ENCODE results near the gene GABRD. TPM values are rescaled to one million over a fixed set of nuclear protein-coding genes. Genes with fewer than 3 reads are reported as not detected.

The GABRD gene
- total RNA-seq, 1 donor from 2014 or later, result not detected

DNA sequence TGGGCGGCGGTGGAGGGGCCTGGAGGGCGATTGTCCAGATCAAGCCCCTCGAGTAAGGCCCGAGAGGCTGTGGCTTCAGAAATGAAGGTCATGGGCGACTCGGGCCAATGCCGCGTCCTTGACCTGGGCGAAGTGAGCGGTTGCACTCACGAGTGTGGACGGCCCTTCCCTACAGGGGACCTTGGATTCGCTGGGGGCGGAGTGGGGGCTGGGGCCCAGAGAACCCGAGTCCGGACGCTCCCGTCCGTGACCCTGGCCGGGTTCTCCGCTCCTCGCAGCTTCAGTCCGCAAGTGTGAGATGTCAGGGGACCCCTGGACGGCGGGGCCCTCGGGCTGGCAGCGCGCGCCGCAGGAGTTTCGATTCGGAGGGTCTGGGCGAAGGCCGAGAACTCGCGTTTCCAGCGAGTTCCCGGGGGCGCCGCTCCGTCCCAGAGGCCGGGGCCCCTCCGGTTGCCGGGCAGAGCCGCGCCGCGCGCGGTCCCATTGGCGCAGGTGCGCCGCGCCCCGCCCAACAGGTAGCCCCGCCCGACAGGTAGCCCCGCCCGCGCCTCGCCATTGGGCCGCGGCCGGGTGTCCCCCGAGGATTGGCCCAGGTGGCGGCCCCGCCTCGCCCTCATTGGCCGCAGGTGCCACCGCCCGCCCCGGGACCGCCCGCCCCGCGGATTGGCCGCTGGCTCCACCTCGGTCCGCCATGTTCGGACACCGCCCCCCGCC lies 30.7 kb downstream of the GABRD start, which contains the start of gene PRKCZ:
TSS of gene PRKCZ (plus strand) at position 694 of the 714 bp plus-strand sequence. CDS start 220 bp downstream, outside the sequence.
- H3K4me3 Mint-ChIP-seq (ENCODE audit: unreplicated experiment), result peak within 1 kb of the TSS; percentile 53
- no peak for DNase-seq (ENCODE audit: low spot score)
- H3K36me3 Mint-ChIP-seq (ENCODE audit: low read depth), result no peaks in the 10 kb centered on the region
- TF ChIP-seq CTCF (IDR thresholded peaks at IDR 0.05), result no peak
- no peaks in the 10 kb centered on the region for H3K9me3 Mint-ChIP-seq (ENCODE audit: low read depth)
- H3K27ac Mint-ChIP-seq (ENCODE audit: unreplicated experiment), result no peak within 1 kb of the TSS
- peaks cover 4% of the 10 kb centered on the region for H3K4me1 Mint-ChIP-seq (ENCODE audit: low read depth)
- peaks cover 30% of the 10 kb centered on the region for H3K27me3 Mint-ChIP-seq (ENCODE audit: low read depth)

DNA sequence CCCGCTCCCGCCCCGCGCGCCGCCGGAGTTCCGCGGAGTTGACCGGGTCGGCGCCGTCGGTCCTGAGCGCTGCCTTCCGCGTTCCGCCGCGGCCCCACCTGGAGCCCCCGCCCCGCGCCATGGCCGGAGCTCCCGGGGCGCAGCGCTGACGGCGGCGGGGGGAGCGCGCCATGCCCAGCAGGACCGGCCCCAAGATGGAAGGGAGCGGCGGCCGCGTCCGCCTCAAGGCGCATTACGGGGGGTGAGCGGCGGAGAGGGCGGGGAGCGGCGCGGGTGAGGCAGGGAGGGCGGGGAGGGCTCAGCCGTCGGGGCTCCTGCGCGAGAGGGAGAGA lies 31.3 kb downstream of the GABRD start:
- Mint-ChIP-seq H3K27ac (ENCODE audit: unreplicated experiment) (no peak overlapping the region), H3K4me1 (ENCODE audit: low read depth) (peaks cover 4% of the 10 kb centered on the region), H3K36me3 (ENCODE audit: low read depth) (no peaks in the 10 kb centered on the region), H3K4me3 (ENCODE audit: unreplicated experiment) (no peak overlapping the region), H3K9me3 (ENCODE audit: low read depth) (no peaks in the 10 kb centered on the region), H3K27me3 (ENCODE audit: low read depth) (peaks cover 30% of the 10 kb centered on the region)
- TF ChIP-seq CTCF (IDR thresholded peaks at IDR 0.05), result no peak
- no peak for DNase-seq (ENCODE audit: low spot score)

- H3K27ac Mint-ChIP-seq (ENCODE audit: unreplicated experiment), result no peak overlapping the region
- no peak for TF ChIP-seq CTCF (IDR thresholded peaks at IDR 0.05)
- no peaks in the 10 kb centered on the region for H3K36me3 Mint-ChIP-seq (ENCODE audit: low read depth)
- no peak for DNase-seq (ENCODE audit: low spot score)
- peaks cover 4% of the 10 kb centered on the region for H3K4me1 Mint-ChIP-seq (ENCODE audit: low read depth)
- H3K27me3 Mint-ChIP-seq (ENCODE audit: low read depth), result peaks cover 25% of the 10 kb centered on the region
- no peak overlapping the region for H3K4me3 Mint-ChIP-seq (ENCODE audit: unreplicated experiment)
- no peaks in the 10 kb centered on the region for H3K9me3 Mint-ChIP-seq (ENCODE audit: low read depth)
These were observed 31.9 kb downstream of the GABRD start for GRCh38 chr1:2050793-2051682.

- H3K27ac Mint-ChIP-seq (ENCODE audit: unreplicated experiment), result no peak overlapping the region
- TF ChIP-seq CTCF (IDR thresholded peaks at IDR 0.05), result no peak
- H3K9me3 Mint-ChIP-seq (ENCODE audit: low read depth), result no peaks in the 10 kb centered on the region
- no peak overlapping the region for H3K4me3 Mint-ChIP-seq (ENCODE audit: unreplicated experiment)
- DNase-seq (ENCODE audit: low spot score), result no peak
- peaks cover 4% of the 10 kb centered on the region for H3K4me1 Mint-ChIP-seq (ENCODE audit: low read depth)
- no peaks in the 10 kb centered on the region for H3K36me3 Mint-ChIP-seq (ENCODE audit: low read depth)
- peaks cover 23% of the 10 kb centered on the region for H3K27me3 Mint-ChIP-seq (ENCODE audit: low read depth)
These were observed 33.0 kb downstream of the GABRD start for GRCh38 chr1:2052054-2052679.

- Mint-ChIP-seq H3K4me1 (ENCODE audit: low read depth) (peaks cover 4% of the 10 kb centered on the region), H3K4me3 (ENCODE audit: unreplicated experiment) (no peak overlapping the region), H3K27me3 (ENCODE audit: low read depth) (peaks cover 23% of the 10 kb centered on the region), H3K27ac (ENCODE audit: unreplicated experiment) (no peak overlapping the region), H3K9me3 (ENCODE audit: low read depth) (no peaks in the 10 kb centered on the region), H3K36me3 (ENCODE audit: low read depth) (no peaks in the 10 kb centered on the region)
- no peak for DNase-seq (ENCODE audit: low spot score)
- no peak for TF ChIP-seq CTCF (IDR thresholded peaks at IDR 0.05)
These were observed 33.6 kb downstream of the GABRD start for GRCh38 chr1:2052756-2053155.
